GM18870 (cell line): ENCODE data around the gene ITPR3.
"Not testable (repeated sequence)": the region's sequence is repeated elsewhere in the genome, so short reads cannot be mapped to it uniquely, and the experiment has no call there.

Source experiments
- ATAC-seq: cut with Tn5 transposase; IDR thresholded peaks from one replicate; pipeline ENCODE4 v1.9.1; 2021; ENCODE audit warnings: moderate library complexity; ENCODE audit not compliant: unreplicated experiment

The ITPR3 gene

DNA sequence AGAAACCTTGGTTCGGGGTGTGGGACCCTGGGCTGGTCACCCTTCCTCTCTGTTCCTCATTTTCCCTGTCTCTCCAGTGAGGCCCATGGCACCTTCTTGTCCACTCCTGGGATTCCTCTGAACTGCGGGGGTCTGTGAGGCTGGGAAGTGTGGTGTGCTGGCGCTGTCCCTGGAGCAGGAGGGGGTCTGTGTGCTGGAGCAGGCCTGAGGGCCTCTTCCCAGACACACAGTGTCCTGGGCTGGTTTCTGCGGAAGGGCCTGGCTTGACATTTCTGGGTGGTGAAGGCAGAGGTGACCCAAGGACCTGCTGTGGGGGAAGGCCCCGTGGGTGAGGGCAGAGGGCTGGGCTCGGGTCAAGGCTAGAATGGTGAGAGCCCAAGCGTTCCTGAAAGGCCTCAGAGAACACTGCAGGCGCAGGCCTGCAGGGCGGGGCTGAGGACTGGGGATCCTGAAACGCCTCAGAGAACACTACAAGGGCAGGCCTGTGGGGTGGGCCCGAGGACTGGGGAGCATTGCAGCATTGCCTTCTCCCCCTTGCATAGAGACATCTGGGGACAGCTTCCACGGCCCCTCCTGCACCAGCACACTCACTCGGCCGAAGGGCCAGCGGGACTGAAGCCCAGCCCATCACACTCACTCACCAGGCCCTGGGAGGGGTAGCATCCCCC, 30.5 kb upstream of the ITPR3 start:
- ATAC-seq: no peak

DNA sequence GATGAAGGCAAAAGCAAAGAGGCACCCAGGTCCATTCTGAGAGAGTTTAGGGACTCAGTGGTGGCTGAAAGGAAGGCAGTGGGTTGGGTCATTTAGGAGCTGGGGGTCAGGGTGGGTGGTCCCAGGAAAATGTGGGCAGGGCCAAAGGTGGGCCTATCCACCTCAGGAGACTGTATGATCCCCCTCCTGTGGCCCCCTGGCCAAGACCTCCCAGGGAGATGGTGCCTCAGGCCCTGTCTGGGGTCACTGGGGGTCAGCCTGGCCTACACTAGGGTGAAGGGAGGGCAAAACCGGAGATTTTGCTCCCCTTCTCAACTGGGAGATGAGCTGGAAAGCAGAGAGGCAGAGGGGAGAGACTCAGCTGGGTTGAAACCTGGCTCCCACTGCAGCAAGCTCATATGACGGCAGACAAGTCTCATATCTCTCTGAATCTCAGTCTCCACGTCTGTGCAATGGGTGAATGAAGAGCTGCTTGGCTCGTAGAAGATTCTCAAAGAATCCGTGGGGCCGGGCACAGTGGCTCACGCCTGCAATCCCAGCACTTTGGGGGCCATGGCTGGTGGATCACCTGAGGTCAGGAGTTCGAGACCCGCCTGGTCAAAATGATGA, 29.6 kb upstream of the ITPR3 start:
- no peak for ATAC-seq

DNA sequence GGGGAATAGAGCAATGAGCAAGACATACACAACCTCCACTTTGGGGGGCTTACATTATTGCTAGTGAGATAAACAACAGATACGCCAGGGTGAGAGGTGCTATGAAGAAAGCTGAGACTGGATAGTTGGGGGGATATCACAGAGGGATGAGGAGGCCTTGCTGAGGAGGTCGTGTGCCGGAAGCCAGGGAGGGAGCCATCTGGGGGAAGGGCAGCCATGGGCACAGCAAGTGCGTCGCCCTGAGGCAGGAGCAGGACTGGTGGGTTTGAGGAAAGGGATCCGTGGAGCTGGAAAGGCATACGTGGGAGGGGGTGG, 28.9 kb upstream of the ITPR3 start:
- ATAC-seq: no peak

DNA sequence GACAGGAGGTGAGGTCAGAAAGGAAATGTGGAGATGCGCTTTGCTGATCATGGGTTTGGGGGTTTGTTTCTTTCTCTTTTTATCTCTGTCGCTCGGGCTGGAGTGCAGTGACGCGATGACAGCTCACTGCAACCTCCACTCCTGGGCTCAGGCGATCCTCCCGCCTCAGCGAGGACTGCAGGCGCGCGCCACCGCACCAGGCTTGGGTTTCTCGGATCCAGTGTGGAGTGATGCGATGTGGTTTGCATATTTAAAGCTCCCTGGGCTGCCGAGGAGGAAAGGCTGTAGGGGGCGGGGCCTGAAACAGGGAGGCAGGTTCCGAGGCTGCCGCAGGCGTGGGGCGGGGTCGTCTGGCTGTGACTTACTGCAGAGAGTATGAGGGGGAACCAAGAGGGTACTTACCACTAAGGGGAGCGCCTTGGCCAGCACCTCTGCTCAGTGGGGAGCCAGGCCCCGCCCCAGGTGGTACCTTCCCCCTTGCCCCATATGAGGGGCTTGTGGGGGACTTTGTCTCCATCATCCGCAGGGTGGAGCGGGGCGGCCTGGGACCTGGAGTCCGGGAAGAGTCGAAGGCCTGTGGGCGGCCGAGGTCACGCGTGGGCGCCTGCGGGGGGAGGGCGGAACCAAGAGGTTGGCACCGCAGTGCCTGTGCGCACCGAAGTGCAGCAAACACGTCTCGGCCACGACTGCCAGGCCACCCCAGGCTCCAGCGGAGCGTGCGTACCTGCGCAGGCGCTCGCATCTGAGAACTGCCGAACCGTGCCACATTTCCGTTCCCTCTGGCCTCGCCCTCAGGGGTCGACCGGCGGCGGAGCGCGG, 28.3 kb upstream of the ITPR3 start:
- no peak for ATAC-seq

DNA sequence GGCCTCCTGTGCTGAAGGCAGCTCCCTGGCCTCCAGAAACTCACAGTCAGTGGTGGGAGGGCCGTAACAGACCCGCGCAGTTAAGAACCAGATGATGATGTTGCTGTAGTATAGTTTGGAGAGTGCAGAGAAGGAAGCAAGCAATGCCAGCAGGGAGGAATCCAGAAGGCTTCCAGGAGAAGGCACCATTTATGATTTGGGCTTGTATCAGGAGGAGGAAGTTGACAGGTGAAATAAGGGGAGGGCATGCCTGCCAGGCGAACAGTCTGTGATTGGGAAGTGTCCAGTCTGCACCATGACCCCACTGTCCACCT, 27.8 kb upstream of the ITPR3 start:
- ATAC-seq: no peak

DNA sequence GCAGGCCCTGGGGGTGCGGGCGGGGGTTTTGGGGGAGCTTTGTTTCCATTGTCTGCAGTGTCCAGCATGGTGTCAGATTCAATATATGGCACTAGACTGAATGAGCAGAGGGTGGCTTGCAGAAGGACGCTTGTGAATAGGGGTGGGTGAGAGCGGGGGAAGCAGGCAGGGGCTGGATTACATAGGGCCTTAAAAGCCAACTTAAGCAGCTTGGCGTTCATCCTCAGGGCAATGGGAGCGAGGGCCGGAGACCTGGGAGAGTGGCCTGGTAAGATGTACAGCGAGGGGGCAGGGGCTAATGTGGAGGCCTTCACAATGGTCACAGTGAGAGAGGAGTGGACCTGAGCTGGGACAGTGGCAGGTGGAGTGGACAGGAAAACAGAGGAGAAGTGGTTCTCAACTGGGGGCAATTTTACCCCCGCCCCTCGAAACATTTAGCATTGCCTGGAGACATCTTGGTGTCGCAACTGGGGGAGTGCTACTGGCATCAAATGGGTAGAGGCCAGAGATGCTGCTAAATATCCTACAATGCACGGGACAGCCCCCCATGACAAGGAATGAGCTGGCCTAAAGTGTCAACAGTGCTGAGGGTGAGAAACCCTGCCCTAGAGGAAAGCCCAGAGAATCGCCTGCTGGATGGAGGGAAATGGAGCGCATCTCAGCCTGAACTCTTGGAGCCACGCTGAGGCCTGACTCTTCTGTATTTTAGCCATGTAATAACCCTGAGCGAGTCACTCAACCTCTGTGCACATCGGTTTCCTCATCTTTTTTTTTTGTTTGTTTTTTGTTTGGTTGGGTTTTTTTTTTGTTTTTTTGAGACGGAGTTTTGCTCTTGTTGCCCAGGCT, 25.9 kb upstream of the ITPR3 start:
- ATAC-seq: no peak

DNA sequence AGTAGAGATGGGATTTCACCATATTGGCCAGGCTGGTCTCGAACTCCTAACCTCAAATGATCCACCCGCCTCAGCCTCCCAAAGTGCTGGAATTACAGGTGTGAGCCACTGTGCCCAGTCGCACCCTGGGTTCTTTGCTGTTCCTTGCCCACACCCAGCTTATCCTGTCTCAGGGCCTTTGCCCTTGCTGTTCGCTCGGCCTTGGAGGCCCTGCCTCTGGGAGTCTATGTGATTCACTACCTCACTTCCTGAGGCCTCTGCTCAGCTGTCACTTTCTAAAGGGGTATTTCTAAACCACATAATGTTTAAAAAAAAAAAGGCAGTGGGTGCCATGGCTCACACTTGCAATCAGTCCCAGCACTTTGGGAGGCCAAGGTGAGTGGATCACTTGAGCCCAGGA, 24.2 kb upstream of the ITPR3 start:
- ATAC-seq: not testable (repeated sequence)

DNA sequence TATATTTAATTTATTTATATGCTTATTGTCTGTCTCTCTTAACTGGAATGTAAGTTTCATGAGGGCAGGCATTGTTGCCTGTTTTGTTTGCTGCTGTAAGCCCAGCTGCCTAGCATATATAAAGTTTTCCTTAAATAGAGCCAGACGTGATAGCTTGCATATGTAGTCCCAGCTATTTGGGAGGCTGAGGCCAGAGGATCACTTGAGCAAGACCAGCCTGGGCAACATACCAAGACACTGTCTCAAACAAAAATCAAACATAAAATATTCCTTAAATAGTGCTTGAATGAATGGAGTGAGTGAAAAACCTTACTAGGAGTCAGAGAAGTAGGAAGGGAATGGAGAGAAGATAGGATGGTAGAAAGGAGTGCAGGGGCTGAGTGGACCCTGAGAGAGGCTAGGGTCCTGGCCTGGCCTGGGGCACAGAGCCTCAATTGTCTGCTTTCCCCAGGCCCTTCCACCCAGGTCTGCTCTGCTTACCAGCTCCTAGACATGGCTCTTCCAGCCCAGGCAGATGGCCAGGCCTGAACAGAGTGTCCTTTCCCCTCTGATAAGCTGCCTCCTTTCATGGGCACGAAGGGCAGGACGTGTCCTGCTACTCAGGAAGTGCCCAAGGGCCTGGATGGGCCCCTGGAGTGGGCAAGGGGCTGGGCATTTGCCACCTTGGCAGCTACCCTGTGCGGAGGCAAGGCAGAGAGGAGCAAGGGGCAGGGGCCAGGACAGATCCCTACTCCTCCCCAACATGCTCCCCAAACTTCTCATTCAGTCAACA, 23.4 kb upstream of the ITPR3 start:
- no peak for ATAC-seq

DNA sequence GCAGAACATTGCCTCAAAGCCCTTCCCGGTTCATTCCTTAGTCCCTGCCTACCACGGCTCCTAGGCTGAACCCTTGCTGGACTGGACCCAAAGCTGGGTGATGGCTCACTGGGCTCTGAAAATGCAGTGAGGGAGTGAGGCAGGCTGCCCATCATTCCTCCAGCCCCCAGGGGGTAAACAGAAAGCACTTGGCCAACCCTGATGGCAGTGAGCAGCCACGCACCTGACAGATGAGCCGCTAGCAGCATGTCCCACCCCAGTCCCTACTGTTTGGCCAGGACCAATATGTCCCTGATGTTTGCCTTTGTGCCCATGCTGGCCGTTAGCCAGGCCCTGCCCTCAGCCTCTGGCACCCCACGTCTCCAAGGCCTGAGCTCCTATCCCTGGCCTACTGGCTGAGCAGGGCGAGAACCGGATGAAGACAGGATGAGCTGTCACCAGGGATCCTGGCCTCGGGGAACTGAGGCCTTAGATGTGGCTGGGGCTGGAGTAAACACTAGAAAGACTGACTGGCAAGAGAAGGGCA, 21.6 kb upstream of the ITPR3 start:
- ATAC-seq: no peak

DNA sequence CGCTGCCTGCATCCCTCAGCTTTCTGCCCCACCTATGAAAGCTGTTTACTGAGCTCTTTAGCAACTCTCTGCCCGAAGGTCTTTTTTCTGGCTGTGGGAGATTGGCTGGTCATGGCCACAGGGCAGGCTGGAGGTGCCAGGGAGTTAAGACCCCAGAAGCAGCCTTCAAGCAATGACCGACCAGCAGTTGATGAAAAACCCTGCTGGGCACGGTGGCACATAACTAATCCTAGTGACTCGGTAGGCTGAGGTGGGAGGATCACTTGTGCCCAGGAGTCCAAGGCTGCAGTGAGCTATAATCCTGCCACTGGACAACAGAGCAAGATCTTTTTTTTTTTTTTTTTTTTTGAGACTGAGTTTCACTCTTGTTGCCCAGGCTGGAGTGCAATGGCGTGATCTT, 20.4 kb upstream of the ITPR3 start:
- ATAC-seq: no peak

DNA sequence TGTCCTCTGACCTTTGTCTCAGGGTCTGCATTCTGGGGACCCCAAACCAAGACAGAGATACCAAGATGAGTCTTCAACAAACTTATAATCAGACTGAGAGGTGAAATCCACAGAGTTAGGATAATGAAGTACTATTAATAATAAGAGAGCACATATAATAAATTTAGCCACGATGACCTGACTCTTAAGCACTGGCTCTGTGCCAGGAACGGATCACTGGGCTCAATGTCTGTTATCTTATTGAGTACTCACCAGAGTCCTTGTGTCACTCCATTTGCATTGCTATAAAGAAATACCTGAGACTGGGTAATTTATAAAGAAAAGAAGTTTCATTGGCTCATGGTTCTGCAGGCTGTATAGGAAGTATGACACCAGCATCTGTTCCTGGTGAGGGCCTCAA, 18.9 kb upstream of the ITPR3 start:
- no peak for ATAC-seq

DNA sequence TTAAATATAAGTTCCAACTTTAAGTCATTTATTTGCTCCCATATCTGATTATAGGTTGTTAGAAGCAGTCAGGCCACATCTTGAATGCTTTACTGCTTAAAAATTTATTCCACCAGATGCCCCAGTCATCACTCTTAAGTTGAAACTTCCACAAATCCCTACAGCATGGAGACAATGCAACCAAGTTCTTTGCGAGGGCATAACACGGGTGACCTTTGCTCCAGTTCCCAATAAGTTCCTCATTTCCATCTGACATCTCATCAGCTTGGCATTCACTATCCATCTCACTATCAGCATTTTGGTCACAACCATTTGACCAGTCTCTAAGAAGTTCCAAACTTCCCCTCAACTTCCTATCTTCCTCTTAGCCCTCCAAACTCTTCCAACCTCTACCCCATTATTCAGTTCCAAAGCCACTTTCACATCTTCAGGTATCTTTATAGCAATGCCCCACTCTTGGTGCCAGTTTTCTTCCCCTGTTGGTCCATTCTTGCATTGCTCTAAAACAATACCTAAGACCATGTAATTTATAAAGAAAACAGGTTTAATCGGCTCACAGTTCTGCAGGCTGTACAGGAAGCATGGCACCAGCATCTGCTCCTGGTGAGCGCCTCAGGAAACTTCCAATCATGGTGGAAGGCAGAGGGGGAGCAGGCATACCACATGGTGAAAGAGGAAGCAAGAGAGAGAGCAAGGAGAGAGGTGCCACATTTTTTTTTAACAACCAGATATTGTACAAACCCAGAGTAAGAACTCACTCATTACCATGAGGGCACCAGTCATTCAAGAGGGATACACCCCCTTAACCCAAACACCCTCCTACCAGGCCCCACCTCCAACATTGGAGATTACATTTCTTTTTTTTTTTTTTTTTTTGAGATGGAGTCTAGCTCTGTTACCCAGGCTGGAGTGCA, 15.9 kb upstream of the ITPR3 start:
- ATAC-seq: no peak

DNA sequence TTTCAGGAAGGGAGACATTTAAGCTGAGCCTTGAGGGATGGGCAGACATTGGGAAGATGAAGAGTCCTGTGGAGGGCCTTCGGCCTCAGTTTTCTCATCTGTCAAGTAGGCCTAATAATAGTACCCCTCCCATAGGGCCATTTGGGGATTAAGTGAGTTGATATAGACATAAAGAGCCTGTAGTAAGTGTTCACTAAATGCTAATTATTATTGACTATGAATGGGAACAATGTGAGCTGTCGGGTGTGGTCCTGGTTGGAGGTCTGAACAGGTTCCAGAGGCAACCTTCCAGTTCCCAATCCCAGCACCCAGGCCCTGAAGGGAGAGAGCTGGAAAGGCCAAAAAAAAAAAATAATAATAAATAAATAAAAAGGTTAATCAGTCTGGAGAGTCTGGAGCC, 14.5 kb upstream of the ITPR3 start:
- no peak for ATAC-seq

DNA sequence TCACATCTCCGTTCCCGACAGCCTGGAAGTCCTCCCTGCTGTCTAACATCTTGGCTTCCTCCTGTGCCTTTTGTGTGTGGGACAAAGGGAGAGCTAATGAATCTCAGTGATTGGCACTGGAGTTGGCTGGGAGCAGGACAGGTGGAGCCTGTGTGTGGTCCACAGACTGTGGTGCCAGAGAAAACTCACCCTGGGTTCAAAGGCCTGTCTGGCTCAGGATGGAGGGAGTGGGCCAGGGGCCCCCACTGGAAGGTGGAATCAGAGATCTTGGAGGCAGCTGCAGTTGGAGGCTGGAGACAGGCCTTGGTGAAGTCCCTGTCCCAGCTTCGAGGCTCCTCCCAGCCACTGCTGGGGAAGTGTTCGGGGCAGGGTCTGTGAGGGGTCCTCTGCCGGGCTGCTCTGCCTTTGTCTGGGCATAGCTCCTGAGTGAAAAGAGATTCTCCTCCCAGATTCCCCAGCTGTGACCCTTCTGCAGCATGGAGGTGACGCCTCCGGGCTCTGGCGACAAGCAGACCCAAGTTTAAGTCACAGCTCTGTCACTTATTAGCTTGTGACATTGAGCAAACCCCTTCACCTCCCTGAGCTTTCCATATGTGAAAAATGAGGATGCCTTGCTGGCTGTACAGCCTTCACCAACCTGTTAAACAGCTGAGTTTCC, 13.9 kb upstream of the ITPR3 start:
- ATAC-seq: no peak

DNA sequence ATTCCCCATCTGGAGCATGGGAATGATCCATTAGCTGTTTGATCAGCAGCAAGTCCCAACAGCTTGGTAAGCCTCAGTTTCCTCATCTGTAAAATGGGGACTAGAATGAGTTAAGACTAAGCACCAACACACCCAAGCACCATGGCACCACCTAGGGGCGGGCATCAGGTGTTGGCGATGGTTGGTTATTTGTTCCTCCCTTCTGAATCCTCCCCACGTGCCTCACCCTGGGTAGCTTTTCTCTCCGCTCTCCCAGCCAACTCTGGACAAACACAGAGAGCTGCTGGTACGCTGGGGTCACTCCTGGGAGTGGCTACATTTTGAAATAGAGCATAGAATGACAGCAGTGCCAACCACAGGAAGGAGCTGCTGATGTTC, 13.3 kb upstream of the ITPR3 start:
- ATAC-seq: no peak

DNA sequence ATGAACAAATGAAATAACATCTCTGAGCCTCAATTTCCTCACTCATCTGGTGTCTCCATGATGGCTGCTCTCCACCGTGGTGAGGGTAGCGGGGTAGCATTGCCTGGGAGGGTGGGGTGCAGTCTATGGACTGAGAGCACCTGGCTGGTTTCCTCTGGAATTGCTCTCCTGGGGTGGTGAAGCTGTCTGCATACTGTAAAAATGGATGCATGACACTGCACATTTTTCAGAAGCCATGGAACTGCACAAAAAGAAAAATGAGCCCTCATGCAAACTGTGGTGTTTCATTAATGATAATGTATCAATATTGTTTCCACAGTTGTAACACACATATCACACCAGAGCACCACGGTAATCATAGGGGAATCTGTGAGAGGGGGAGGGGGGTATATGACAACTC, 12.1 kb upstream of the ITPR3 start:
- ATAC-seq: no peak

DNA sequence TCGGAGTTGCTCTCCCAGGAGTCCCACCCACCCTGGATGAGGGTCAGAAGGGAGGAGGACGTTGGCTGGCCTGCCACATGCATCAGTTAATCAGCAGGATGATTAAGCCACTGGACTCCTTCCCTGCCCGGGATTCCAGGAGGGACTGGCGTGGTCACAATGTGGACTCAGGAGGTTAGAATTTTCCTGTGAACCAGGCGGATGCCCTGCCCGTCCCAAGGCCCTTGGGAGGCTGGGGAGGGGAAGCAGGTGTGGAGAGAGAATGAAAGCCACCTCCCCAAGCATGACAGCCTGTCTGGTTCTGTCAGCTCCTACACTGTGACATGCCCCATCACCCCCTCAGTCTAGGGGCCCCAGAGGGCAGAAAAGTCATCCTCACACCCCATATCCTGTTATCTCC, 11.6 kb upstream of the ITPR3 start:
- ATAC-seq: no peak

DNA sequence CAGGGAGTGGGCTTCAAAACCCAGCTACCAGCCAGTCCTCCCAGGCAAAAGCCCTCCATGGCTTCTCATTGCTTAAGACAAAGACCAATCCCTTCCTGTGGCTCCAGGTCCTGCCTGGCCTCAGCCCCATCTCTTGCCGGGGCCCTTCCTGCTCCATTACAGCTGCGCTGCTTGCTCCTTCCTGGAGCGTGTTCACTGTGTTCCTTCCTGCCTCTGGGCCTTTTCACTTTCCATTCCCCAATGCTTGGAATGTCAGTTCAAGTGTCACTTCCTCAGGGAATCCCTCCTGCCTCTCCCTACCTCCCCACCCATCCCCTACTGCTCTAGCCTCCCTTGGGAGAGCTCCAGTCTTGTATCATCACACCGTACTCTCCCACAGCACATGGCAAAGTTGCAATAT, 11.1 kb upstream of the ITPR3 start:
- ATAC-seq: no peak
